Cardiac septum (tissue), 1 donor: ENCODE data around the gene ZDHHC11B. TPM values are rescaled to one million over a fixed set of nuclear protein-coding genes. Genes with fewer than 3 reads are reported as not detected.
"Not testable (repeated sequence)": the region's sequence is repeated elsewhere in the genome, so short reads cannot be mapped to it uniquely, and the experiment has no call there.

Experiments used
- DNase-seq: peaks from one replicate; pipeline ENCODE4 v3.0.0-alpha.2; 2020; ENCODE audit warnings: low spot score
- intact Hi-C: fragments of 100-400 bp; cut with DNase I; formaldehyde crosslinking; loops from one replicate; pipeline ENCODE4 v1.14.0; 2022
- total RNA-seq: library from RNA; stranded (reverse); fragmentation: NEBNext Ultra II Directional; extraction: Animal tissue kit (Norgen Biotek cat#: 25700); gene quantifications from one replicate; pipeline ENCODE4 v1.2.1, GENCODE V29; 2021
- donor health status: DM: no; HTN: no; CAD: no.

The ZDHHC11B gene
- total RNA-seq, 1 donor from 2014 or later = 5.5 TPM

DNA sequence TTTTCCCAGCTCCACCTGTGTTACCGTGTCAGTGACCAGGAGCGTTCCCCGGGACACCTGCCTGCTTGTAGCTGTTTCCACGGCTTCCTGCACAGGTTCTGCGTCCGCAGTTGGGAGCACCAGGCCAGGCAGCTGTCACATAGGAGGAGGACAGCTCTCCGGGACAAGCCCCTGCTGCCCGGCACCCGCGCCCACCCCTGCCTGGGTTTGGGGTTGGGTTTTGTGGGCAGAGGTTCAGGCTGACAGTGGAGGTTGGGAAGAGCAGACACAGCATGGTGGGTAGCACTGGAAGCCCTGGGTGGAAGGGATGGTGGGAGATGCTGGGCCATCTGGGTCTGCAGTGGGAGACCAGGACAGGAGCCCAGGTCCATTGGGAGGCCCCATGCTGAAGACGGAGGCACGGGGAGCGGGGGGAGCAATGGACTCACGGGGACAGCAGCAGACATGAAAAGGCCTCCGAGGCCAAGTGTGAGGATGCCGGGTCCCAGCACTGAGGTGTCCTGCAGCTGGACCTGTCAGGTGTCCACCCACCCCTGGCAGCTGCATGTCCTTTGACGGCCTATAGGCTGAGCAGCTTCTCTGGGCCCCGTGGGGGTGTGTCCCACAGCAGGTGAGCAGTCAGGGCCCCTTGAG is 2.8 kb upstream of the ZDHHC11B start:
- intact Hi-C loops, DNase-seq: not testable (repeated sequence)

DNA sequence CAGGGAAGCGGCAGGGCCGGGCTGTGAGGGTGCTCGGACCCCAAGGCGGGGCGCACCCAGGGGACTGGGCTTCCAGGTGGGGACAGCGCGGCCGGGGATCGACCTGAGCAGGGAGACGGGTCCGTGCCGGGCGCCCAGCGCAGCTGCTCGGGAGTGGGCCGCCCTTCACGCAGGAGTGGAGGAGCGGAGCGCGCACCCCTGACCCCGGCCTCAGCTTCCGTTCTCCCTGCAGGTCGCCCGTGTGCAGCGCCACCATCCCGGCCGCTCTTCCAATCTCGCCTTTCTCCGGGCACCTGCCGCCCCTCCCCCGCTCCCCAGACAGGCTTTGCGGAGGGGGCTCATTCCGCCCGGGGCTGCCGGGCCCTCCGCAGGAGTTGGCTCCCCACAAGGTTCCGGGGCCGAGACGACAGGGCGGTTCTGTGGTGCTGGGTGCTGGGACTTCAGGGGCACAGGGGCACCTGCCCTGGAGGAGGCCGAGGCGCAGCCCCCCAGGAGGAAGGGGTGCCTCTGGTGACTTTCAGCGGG is 714 bp upstream of the ZDHHC11B start:
- DNase-seq = not testable (repeated sequence)
- intact Hi-C loops = loop anchor here (2.0 kb wide), 1 partner anchor 26 kb away; no protein-coding TSS in a partner anchor

- DNase-seq = not testable (repeated sequence)
- intact Hi-C loops = loop anchor here (2.0 kb wide), 1 partner anchor 25 kb away; no protein-coding TSS in a partner anchor
These were observed 575 bp downstream of the ZDHHC11B start for GRCh38 chr5:783881-784427.

DNA sequence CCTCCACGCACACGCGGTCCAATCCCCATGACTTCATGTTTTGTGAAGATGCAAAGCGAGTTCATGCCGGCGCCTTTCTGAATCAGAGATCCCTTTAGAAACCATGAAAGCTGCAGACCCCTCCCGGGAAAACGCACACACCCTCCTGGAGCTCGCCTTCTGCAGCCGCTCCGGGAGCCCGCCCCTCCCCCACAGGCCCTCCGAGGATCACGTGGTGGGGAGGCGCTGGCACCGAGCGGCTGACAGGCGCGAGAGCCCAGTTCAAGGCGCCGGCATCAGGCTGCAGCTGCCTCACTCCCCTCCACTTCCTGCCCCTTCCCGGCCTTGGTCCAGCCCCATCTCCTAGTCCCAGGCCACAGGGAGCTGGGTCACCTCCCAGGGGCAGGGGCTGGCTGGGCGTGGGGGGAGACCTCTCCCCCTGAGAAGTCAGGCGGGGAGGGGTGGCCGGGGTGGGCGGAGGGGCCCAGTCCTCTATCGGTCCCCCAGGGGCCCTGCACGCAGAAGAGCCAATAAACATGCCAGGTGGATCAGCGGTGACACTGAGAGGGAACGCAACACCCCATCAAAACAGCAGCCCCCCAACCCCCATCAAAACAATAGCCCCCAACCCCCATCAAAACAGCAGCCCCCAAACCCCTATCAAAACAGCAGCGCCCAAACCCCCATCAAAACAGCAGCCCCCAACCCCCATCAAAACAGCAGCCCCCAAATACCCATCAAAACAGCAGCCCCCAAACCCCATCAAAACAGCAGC is 1.3 kb downstream of the ZDHHC11B start:
- intact Hi-C loops, DNase-seq: not testable (repeated sequence)

GRCh38 chr5:782356-782755 is 2.2 kb downstream of the ZDHHC11B start:
- intact Hi-C loops, DNase-seq: not testable (repeated sequence)

DNA sequence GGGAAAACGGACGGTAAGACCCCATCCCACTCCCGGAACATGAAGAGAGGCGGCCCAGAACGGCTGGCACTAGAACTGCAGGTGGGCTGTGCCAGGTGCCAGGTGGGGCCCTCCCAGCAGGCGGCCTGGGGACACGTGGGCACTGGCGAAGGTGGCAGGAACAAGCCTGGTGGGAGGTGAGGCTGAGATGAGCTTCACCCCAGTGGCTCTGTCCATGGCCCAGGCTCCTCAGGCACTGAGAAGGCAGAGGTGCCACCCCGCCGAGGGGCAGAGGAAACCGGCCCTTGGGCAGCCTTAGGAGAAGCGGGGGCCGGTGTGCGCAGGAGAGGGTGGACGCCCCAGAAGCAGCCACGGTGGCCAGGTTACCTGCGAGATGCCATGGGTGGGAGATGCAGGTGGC is 4.0 kb downstream of the ZDHHC11B start:
- DNase-seq, intact Hi-C loops: not testable (repeated sequence)

DNA sequence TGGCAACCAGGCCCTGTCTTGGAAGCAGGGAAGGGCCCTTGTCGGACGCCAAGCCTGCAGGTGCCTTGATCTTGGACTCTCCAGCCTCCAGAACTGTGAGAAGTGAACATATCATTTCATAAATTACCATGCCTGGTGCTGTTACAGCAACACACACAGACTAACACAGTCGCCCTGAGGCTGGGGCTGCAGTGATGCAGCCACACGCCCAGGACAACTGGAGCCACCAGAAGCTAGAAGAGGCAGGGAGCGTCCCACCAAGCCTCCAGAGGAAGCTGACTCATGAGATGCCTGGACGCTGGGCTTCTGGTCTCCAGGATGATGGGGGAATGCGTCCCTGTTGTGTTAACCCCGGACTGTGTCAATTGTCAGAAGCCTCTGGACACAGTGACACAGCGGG is 5.6 kb downstream of the ZDHHC11B start:
- DNase-seq = not testable (repeated sequence)
- intact Hi-C loops = loop anchor here (10.0 kb wide), 1 partner anchor 94 kb away; no protein-coding TSS in a partner anchor

DNA sequence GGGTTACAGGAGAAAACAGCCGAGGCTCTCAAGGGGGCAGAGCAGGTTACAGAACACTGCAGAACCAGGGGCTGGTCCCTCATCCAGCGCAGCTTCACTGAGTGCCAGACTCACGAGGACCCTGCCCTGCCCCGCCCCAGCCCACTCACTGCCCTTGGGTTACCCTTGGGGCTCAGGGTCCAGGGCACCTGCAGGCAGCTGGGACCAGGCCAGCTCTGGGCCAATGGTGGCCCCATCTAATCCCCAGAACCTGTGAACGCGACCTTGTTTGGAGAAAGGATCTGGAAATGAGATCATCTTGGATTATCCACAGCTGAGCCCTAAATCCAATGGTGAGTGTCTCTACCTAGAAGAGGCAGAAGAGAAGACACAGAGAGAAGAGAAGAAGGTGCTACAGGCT is 6.1 kb downstream of the ZDHHC11B start:
- DNase-seq = not testable (repeated sequence)
- intact Hi-C loops = loop anchor here (10.0 kb wide), 1 partner anchor 94 kb away; no protein-coding TSS in a partner anchor

DNA sequence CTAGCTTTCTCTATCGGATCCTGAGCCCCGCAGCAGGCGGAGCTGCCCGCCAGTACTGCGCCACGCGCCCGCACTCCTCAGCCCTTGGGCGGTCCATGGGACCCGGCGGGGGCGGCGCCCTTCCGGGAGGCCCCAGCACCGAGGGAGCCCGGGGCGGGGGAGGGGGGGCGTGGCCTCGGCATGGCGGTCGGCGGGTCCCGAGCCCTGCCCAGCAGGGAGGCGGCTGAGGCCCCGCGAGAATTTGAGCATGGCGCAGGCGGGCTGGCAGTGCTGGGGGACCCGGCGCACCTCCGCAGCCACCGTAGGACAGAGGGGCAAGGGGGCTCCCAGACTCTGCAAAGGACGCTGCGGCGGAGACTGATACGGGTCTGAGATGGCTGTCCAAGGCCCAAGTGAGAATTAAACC is 6.8 kb downstream of the ZDHHC11B start:
- intact Hi-C loops = loop anchor here (10.0 kb wide), 1 partner anchor 93 kb away; no protein-coding TSS in a partner anchor

GRCh38 chr5:776862-777711 is 7.4 kb downstream of the ZDHHC11B start:
- no peak for DNase-seq
- intact Hi-C loops = loop anchor here (10.0 kb wide), 1 partner anchor 92 kb away; no protein-coding TSS in a partner anchor

More for the DNA sequence above, 6.8 kb downstream of the ZDHHC11B start:
- DNase-seq = no peak

DNA sequence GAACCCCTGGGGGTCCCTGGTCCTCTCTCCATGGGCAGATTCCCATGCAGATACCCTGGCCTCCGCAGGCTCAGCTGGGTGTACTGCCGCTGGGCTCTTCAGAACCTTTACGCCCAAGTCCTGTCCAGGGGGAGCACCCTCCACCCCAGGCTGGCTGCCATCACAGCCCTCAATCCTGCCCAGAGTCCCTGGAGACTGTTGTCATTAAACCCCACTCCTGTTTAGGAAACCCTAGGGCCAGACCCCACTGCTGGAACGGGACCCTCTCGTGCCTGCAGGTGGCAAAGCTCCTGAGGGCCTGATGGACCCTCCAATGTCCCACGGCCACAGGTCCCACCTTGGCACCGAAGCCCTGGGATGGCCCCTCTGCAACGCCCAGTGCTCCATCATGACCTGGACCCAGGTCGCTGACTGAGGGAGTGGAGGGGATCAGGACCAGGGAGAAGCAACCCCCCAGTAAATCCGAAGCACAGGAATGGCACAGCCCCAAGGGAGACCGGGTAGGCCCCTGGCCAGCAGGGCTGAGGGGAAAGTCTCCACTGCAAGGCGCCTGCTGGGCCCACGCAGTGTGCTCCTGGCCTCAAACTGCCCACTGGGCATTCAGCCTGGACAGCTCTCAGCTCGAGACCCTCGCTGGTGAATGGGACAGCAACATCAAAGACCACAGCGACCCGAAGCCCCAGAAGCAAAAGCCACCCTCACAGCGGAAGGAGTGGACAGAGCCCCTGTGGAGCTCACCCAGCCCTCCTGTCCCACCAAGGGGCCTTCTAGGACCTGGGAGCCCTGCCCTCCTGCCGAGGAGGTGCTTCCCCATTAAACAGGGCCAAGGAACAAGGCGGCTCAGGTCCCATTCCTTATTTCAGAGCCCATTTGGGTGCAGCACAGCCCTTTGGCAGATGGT is 8.3 kb downstream of the ZDHHC11B start:
- intact Hi-C loops = loop anchor here (10.0 kb wide), 1 partner anchor 91 kb away; no protein-coding TSS in a partner anchor
- DNase-seq = no peak

- intact Hi-C loops = loop anchor here (10.0 kb wide), 1 partner anchor 91 kb away; no protein-coding TSS in a partner anchor
- not testable (repeated sequence) for DNase-seq
These were observed 9.0 kb downstream of the ZDHHC11B start for GRCh38 chr5:775595-775960.

GRCh38 chr5:774854-775505 is 9.5 kb downstream of the ZDHHC11B start:
- intact Hi-C loops = loop anchor here (10.0 kb wide), 1 partner anchor 90 kb away; no protein-coding TSS in a partner anchor
- DNase-seq = not testable (repeated sequence)

GRCh38 chr5:774304-774703 is 10.2 kb downstream of the ZDHHC11B start:
- intact Hi-C loops = loop anchor here (10.0 kb wide), 1 partner anchor 90 kb away; no protein-coding TSS in a partner anchor
- not testable (repeated sequence) for DNase-seq

- no peak for DNase-seq
These were observed 10.8 kb downstream of the ZDHHC11B start for GRCh38 chr5:773517-774264.

DNA sequence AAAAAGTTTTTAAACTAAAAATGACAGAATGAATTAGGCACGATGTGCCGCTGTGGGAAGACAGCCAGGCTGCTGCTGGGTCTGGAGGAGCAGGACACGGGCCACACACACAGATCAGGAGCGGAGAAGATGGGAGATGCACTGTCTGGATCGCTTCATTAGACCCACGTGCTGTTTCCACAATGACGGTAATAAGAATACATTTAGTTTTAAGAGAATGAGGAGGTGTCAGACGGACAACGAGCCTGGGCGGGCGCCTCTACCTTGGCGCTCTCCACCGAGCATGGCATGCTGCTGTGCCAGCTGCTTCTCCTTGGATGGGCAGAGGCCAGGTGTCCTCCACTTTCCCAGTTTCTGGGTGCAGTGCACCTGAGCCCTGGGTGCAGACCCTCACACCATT is 11.6 kb downstream of the ZDHHC11B start:
- peak; percentile 74 for DNase-seq
- intact Hi-C loops = loop anchor here (10.0 kb wide), 1 partner anchor 88 kb away; no protein-coding TSS in a partner anchor

More at GRCh38 chr5:773517-774264, 10.8 kb downstream of the ZDHHC11B start:
- intact Hi-C loops = loop anchor here (10.0 kb wide), 1 partner anchor 89 kb away; no protein-coding TSS in a partner anchor
